Muscle of back (tissue), 13 donors: ENCODE measurements around the gene EPHB2. TPM values are rescaled to one million over a fixed set of nuclear protein-coding genes. Genes with fewer than 3 reads are reported as not detected.
"Not testable (repeated sequence)": the region's sequence is repeated elsewhere in the genome, so short reads cannot be mapped to it uniquely, and the experiment has no call there.

Source experiments
- DNase-seq, 3 donors: peaks; one replicate each; pipeline versions ENCODE4 v3.0.0 to v3.0.0-alpha.2; 2013
- long read RNA-seq, 9 donors: transcript quantifications; one replicate each; lab custom pipeline, GENCODE V29; 2026
- polyA plus RNA-seq, 10 donors: library from polyadenylated mRNA; unstranded; fragments of 120-200 nt; gene quantifications; one replicate each; pipeline ENCODE4 v1.2.1, GENCODE V29; 2013; ENCODE audit not compliant: insufficient read length in 10 of 10

The EPHB2 gene
- 10 to 100 TPM; 15.9 to 26.2 (median 22.5) TPM for polyA plus RNA-seq
- long read RNA-seq, donor 1, partial matches to known transcripts = 18 of 20 reads
- long read RNA-seq, donor 1, other reads (novel, unspliced or antisense) = 0 of 20 reads
- long read RNA-seq, donor 2, partial matches to known transcripts = 0 of 1 reads
- long read RNA-seq, donor 2, other reads (novel, unspliced or antisense) = 0 of 1 reads
- long read RNA-seq, donor 3 = 0 reads
- long read RNA-seq, donor 4, partial matches to known transcripts = 0 of 1 reads
- long read RNA-seq, donor 4, other reads (novel, unspliced or antisense) = 0 of 1 reads
- long read RNA-seq, donor 5 = 0 reads
- long read RNA-seq, donor 6, partial matches to known transcripts = 14 of 16 reads
- long read RNA-seq, donor 6, other reads (novel, unspliced or antisense) = 0 of 16 reads
- long read RNA-seq, donor 7, partial matches to known transcripts = 0 of 4 reads
- long read RNA-seq, donor 7, other reads (novel, unspliced or antisense) = 0 of 4 reads
- long read RNA-seq, donor 8, partial matches to known transcripts = 0 of 2 reads
- long read RNA-seq, donor 8, other reads (novel, unspliced or antisense) = 0 of 2 reads
- long read RNA-seq, donor 9, partial matches to known transcripts = 0 of 1 reads
- long read RNA-seq, donor 9, other reads (novel, unspliced or antisense) = 0 of 1 reads

DNA sequence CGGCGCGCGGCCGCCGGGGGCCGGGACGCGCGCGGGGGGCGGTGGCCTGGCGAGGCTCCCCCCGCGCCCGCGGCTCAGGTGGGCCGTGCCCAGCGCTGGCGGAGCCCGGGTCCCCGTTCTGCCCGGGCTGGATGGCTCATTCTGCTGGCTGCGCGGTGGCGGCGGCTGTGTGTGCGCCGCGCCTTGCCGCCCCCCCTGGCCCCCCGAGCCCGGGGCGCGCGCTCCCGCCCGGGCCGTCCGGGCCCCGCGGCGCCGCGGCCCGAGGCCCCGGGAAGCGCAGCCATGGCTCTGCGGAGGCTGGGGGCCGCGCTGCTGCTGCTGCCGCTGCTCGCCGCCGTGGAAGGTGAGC, at the start of gene EPHB2:
TSS of gene EPHB2 (plus strand) at position 139 of the 349 bp plus-strand sequence. CDS start at position 283, 144 bp downstream.
- no peak for DNase-seq

DNA sequence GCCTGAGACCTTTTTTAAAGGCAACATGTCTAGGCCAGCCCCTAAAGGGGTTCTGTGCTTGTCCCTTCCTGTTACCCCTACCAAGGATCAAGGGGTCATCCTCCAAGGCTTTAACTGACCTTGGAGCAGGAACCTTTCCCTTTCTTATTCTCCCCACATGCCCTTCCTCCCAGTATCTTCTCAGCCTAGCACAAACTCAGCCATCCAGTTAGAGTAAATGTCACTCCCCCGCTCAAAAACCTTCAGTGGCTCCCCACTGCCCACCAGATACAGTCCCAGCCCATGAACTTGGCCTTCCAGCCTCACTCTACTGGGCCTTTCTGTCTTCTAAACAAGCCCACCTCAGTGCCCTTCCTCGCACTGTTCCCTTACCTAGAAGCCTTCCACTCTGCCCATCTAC, 48.8 kb upstream of the EPHB2 start:
- DNase-seq = no peak

DNA sequence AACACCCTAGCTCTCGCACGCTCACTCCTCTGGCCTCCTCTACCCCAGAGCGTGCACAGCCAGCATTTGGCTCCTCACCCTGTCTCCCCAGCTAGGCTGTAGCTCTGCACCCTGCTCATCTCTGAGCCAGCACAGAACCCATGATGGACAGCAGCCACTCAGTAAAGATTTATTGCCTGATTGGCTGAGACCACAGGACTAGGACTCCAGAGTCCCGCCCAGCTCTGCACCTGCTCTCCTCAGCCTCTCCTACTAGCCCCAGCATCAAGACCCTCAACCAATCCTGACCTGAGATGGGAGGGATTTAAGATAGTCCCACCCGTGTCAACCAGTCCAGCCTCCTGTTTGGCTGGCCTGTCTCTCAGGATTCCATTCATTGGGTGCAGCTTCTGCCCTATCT, 48.3 kb upstream of the EPHB2 start:
- no peak for DNase-seq

DNA sequence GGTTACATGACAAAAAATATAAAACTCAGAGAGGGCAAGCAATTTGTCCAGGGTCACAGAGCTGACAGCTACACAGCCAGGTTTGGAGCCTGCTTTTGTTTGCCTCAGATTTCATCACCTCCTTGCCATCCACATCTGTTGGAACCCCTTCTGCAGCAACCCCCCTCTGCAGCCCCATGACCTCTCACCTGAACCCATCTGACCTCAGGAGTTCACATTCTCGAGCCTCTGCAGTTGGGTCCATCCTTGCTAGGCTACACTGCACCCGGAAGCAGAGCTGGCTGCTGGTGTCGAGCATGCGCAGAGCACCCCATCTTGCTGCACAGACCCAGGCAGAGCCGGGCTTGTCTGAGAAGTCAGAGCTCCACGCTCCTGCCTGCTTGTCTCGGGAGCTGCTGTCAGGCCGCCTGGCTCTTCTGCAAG, 47.6 kb upstream of the EPHB2 start:
- DNase-seq = no peak

DNA sequence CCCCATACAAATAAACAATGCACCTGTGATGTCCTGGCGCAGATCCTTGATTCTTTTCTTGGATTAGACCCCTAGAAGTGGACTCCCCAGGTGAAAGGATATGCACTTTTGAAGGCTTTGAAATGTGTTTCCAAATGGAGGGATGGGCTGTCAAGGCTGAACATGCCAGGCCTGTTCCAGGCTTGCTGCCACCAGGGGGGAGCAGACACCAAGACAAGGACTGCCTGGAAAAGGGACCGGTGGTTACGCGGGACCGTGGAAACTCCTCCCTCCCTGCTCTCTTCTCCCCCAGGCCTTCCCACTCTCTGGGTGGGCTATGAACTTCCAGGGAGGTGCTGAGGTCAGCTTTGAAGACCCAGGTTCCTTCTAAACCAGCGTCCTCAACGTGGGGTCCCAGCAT, 44.9 kb upstream of the EPHB2 start:
- DNase-seq = peak in 2 of 3 donors; percentile 51 to 74

DNA sequence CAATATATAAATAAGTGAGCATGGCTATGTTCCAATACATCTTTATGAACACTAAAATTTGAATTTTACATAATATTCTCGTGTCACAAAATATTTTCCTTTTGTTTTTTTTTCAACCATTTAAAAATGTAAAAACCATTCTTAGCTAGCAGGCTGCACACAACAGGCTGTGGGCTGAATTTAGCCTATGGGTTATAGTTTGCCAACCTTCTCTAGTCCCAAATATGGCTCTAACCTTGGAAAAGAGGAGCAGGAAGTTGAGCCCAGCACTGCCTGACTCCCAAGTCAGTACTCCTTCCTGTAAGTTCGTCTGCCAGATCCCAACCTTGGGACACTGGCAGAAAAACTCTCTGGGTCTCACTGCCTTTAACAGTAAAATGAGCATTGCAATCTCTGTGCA, 44.2 kb upstream of the EPHB2 start:
- no peak for DNase-seq

DNA sequence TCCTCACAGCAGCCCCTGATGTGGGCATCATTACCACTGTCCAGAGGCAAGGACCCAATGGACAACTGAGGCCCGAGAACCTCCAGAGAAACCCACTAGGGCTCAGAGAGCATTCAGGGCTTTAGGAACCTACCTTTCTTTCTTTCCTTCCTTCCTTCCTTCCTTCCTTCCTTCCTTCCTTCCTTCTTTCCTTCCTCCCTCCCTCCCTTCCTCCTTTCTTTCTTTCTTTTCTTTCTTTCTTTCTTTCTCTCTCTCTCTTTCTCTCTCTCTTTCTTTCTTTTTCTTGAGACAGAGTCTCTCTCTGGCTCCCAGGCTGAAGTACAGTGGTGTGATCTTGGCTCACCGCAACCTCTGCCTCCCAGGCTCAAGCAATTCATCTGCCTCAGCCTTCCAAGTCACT, 41.8 kb upstream of the EPHB2 start:
- DNase-seq = not testable (repeated sequence)

DNA sequence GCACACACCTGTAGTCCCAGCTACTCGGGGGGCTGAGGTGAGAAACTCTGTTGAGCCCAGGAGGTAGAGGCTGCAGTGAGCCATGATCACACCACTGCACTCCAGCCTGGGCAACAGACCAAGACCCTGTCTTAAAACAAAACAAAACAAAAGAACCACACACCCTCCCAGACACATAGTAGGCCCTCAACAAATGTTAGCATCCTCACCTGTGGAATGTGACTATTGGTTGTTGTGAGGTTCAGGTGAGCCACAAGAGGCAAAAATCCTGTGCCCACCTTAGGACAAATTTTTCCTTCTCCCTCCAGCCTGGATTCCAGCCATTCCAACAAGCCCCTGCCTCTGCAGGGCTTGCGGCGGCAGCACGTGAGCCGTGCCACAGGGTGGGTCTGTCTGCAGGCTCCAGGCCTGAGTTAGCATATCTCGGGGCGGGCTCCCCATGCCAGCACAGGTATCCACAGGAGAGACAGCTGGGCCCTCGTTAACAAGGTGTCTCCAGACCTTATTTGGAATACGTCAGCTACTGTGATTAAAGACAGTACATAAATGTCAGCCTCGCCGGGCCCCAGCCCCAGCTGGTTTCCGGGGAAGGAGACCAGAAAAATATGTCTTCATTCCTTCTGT, 40.2 kb upstream of the EPHB2 start:
- no peak for DNase-seq

DNA sequence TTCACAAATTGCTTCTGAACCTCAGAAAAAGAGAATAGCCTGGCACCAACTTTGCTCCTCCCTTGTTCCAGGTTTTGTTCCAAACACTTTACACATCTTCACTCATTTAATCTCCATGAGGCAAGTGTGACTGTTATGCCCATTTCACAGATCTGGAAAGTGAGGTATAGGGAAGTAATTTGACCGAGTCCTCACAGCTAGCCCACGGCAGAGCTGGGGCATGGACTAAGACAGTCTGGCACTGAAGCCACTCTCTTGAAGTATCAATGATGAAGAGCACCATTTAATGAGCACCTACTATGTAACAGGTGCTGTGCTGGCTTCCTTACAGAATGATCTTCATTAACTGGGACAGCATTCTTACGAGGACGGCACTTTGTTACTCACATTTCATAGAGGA, 38.6 kb upstream of the EPHB2 start:
- DNase-seq = no peak

DNA sequence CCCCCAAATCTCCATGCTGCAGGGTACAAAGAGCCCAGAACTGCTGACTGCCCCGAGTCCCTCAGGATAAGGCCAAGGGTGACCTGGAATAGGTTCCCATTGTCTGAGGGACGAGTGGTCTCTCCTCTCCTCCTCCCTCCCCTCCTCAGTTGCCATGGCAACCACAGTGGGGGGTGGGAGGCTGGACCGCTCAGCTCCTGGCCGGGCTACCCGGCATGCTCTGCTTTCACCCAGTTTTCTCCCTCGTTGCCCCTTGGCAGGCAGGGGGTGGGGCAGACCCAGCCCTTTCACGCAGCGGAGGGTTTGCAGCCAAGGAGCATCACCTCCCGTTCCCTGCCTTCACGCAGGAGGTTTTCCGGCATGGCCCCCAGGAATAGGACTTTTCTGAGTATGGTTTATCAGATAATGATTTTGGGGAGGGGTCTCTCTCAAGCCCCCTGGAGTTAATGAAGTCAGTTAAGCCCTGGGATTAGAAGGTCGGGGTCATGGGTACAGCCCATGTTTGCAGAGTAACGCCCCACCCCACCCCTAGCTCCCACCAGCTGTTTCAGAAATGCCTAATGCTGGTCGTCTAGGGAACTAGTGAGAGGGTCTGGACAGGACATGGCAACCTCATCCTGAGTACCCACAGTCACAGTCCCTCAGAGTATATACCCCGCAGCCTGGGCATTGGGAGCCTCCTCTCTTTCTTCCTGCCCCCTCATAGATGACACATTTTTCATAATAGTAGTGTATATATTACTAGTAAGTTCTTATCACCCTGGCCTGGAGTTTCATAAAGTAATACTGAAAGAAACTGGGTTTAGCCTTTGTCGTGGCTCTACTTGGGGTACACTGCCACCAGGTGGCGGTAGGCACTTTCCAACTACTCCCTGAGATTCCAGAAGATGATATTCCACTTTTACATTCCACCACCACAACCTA, 36.9 kb upstream of the EPHB2 start:
- DNase-seq = peak; percentile 43 to 81 (median 69)

DNA sequence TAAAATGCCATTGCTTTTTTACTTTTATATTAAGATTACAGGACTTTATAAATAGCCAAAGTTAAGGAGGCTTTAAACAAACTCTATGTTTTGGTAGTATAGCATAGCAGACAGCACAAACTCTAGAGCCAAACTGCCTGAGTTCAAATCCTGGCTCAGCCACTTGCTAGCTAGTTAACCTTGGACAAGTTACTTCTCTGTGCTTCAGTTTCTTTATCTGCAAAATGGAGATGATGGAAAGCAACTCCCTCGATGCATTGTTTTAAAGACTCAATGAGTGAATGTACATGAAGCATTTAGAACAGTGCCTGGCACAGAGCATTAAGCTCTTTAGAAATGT, 36.3 kb upstream of the EPHB2 start:
- no peak for DNase-seq

DNA sequence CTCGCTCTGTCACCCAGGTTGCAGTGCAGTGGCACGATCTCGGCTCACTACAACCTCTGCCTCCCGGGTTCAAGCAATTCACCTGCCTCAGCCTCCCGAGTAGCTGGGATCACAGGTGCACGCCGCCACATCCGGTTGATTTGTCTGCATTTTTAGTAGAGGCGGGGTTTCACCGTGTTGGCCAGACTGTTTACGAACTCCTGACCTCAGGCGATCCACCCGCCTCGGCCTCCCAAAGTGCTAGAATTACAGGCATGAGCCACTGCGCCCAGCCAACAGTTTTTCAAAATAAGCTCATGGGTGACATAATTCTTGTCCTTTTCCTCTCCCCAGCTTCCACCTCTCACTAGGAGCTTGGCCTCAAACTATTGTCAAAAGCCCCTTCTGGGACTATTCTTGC, 34.5 kb upstream of the EPHB2 start:
- DNase-seq = not testable (repeated sequence)

DNA sequence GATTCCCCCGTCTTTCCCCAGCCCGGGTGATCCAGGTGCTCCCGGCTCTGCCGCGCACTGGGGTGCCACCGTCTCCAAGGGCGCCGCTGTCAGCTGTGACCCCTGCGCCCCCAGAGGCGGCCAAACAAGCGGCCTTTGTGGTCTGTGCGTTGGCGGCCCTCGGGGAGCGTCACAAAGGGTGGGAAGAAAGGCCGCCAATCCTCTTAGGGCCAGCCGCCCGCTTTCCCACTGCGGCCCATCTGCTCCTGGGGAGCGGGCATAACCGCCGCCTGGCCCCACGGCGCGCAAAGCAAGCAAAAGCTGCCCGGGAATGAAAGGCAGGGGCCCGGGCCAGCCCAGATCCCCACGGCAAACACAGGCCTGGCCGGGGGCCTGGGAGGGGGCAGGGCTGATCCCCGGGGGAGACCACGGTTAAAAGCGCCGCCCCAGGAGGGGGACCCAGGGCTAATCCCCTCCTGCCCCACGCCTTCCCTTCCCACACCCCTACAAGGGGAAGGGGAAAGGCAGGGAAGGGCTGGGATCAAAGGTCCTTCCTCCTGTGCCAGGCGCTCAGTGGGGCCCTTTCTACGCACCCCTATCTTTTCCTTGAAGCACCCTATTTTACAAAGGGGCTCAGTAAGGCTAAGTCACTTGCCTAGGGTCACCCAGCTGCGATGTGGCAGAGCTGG, 33.6 kb upstream of the EPHB2 start:
- no peak for DNase-seq

DNA sequence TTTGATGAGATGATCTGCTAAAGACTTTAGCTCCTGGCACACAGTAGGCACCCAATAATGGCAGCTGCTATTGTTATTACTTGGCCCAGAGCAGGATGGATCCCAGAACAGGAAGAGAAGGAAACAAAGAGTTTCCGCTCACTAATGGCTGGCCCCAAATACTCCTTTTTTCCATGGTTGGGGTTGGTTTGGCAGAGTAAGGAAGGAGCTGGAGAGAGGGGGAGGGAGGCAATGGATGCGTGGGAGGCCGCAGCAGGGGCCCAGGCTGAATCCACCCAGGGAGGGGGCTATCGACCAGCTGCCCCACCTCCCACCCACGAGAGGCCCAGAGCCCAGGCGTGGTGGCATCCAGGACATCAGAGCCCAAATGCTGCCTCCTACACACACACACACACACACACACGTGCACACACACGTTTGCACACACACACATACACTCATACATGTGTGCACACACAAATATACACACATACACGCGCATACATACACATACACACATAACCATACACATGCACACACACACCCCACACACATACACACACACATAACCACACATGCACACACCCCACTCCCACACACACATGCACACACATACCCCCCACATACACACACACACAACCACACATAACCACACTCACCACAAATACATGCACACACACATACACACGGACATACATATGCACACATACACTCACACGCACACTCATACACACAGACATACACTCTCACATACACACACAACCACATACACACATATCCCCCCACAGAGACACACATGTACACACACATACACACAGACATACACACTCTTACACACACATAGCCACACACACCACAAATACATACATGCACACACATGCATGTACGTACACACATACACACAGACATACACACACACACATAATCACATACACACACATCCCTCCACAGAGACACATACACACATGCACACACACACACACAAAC, 32.4 kb upstream of the EPHB2 start:
- peak in 2 of 3 donors; percentile 44 to 76 for DNase-seq

DNA sequence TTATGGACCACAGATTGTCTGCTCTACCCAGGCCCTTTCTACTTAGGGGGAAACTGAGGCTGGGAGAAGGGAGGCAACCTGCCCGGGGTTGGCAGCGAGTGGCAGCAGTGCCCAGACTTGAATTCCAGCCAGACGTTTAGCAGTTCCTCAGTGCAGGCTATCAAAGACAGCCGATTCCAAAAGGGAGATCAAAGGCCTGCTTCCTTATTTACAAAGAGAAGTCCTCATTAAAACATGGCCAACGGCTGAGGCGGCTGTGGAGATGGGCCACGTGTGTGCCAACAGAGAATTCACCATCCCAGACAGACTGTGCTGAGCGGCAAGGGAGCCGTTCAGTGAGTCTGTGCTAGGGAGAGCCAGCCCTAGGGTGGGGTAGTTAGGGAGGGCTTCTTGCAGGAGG, 29.9 kb upstream of the EPHB2 start:
- DNase-seq = no peak

DNA sequence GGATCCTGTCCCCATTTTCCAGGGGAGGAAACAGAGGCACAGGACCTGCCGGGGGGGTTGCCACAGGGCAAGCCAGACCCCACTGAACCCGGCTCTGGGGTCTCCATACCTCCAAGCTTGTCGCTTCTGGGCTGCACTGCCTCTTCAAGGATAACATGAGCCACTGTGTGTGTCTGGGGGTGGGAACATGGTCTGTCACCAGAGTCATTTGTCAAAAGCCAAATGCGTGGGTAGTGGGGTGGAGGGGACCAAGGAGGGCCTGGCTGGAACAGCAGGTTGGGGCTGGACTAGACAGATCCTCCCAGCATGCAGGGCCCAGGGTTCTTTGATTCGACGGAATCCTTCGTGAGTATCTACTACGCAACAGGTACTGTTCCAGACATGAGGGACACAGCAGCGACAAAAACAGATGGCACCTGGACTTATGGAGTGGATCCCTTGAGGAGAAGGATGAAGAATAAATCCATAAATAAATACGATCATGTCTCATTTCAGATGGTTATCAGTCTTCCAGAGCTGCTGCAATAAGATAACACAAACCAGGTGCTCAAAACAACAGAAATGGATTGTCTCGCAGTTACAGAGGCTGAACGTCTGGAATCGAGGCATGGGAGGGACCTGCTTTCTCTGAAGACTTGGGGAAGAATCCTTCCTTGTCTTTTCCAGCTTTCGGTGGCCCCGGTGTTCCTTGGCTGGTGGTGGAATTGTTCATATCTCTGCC, 28.9 kb upstream of the EPHB2 start:
- no peak for DNase-seq

DNA sequence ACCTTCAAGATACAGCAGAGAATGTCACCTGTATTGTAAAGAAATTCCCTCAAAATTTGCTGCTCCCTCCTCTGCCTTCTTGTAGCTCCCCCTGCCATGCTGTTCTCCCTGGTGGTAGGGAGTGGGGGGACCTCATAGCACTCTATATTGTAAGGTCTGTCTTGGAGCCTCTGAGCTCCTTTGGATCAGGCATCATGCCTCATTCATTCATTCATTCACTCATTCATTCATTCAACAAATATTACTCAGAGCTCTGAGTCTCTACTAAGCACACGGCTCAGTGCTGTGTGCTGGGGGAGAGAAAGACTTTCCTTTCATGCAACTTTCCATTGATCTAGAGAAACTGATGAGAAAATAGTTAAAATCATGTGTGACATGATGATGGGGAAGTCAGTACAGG, 27.1 kb upstream of the EPHB2 start:
- DNase-seq = no peak

DNA sequence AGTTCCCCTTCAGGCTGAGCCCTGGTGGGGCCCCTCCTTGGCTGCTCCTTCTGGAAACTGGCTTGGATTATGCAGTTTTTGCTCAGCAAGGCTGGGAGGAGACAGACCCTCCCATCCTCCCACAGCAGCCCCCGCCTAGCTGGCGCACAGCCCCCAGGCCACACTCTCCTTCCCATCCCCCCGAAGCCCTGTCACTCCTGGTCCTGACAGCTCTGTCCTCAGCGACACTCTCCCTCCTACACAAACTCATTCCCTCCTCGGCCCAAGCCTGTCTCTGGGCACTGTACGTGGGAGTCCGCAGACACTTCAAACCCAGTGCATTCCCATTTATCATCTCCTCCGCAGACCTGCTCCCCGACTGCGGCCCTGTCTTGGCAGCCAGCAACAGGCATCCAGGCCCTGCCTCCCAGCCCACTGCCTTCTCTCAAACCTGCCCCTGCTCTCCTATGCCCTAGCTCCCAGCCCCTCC, 25.0 kb upstream of the EPHB2 start:
- DNase-seq = peak; percentile 28 to 92 (median 79)

DNA sequence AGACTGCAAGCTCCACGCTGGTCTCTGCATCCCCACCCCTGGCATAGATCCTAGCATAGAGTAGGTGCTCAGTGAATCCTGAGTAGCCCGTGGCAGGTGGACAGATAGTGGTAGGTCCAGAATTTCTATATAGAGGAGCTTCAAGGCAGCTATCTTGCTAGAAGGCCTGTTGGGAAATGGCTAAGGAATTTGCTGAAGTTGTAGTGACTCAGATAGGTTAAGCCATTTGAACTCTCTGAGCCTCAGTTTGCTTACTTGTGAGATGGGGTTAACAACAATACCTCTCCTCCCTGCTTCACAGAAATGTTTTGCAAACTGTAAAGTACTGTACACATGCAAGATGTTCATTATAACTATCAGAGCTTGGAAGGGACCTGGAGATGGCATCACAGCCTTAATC, 23.4 kb upstream of the EPHB2 start:
- DNase-seq = no peak
